Neuron (in vitro differentiated cells): ENCODE data around the gene PDZK1IP1.

ENCODE experiments used
- H2AFZ ChIP-seq: one replicate; pipeline ENCODE4 v1.6.1; 2013; ENCODE audit warnings: low read depth, mild to moderate bottlenecking, inconsistent platforms, low read length, moderate library complexity
- H3K27me3 ChIP-seq: one replicate; pipeline ENCODE4 v1.6.1; 2013; ENCODE audit warnings: low read length; ENCODE audit not compliant: insufficient read depth
- H3K36me3 ChIP-seq: one replicate; pipeline ENCODE4 v1.6.1; 2013; ENCODE audit warnings: low read length; ENCODE audit not compliant: insufficient read depth
- H3K4me1 ChIP-seq: one replicate; pipeline ENCODE4 v1.6.1; 2013; ENCODE audit warnings: low read length; ENCODE audit not compliant: insufficient read depth
- H3K4me3 ChIP-seq: 2 replicates; pipeline ENCODE4 v1.5.1; 2013; ENCODE audit warnings: mild to moderate bottlenecking, low read length, moderate library complexity
- H3K9me3 ChIP-seq: one replicate; pipeline ENCODE4 v1.6.1; 2013; ENCODE audit warnings: low read length

Gene PDZK1IP1, protein sequence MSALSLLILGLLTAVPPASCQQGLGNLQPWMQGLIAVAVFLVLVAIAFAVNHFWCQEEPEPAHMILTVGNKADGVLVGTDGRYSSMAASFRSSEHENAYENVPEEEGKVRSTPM

DNA sequence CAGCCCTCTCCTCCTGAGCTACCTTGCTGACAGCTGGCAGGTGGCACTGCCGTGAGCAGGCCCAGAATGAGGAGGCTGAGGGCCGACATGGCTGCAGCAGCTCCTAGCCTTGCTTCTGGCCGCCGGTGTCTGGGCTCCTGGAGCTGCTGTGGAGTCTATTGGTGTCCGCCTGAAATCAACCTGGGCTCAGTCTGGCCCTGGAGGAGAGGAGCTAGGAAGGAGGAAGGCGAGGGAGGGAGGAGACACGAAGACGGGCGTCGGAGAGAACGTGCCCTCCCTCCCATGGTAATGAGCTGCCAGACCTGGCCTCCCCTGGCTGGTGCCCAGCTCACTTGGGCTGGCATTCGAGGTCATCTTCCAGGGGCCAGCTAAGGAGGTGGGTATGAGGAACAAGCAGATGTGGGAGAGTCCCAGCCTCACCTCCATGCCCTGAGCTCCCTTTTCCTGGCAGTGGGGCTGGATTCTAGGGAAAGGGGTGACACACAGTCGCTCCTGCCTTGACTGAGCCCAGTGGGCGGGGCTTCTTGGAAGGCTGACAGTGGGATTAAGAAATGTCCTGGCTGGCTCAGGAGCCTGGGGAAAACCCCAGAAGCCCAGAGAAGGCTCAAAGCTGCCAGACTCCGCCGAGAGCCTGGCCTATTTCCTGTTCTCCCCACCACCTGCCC, at the start of gene PDZK1IP1:
TSS of gene PDZK1IP1 (minus strand) at position 193 of the 665 bp plus-strand sequence. CDS start at position 89, 104 bp downstream.
- H3K27me3 ChIP-seq = peaks cover 10% of the 10 kb centered on the region
- no peak within 1 kb of the TSS for H2AFZ ChIP-seq
- no peak within 1 kb of the TSS for H3K4me3 ChIP-seq
- peaks cover 5% of the 10 kb centered on the region for H3K4me1 ChIP-seq
- H3K36me3 ChIP-seq = no peaks in the 10 kb centered on the region
- no peaks in the 10 kb centered on the region for H3K9me3 ChIP-seq

DNA sequence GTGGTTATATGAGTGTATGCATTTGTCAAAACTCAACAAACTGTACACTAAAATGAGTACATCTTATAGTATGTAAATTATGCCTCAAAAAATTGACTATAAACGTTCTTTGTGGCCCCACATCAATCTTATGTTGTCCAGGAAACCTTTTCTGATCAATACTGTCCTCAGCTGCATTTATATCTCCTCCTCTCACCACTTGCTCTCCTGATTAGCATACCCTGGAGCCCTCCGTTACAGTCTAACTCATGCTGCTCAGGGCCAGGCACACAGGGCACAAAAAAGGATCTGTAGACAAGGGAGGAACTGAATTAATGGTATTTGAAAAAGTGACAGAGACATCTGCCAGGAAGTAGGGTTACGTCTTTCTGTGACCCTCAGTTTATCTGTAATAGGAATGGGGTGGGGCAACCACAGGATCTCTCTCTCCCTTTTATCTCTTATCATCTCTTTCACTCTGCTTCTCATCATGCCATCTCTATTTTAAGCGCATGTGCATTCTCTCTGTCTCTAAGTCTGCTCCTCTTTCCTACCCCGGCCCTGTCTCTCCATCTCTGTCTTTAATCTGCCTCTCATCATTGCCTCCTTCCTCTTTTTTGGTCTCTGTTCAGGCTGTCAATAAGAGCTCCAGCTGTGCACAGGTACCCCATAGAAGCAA, 49.2 kb upstream of the PDZK1IP1 start:
- H3K4me3 ChIP-seq = no peak overlapping the region
- no peaks in the 10 kb centered on the region for H3K36me3 ChIP-seq
- H3K27me3 ChIP-seq = peaks cover 46% of the 10 kb centered on the region
- H3K9me3 ChIP-seq = no peaks in the 10 kb centered on the region
- no peak overlapping the region for H2AFZ ChIP-seq
- peaks cover 5% of the 10 kb centered on the region for H3K4me1 ChIP-seq

DNA sequence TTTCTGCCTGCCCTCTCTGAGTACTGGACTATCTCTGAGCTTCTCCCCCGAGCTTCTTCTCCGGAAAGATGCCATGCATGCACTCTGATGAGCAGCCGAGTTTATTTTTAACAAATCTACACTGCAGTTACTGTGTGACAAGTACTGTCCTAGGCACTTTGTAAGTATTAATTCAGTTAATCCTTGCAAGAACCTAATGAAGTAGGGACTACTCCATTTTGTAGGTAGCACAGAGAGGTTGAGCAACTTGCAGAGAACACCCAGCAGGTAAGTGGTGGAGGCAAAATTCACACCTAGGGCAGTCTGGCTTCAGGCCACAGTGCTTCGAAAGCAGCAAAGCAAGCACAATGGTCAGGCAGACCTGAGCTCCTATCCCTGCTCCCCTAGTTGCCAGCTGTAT, 46.0 kb upstream of the PDZK1IP1 start:
- peaks cover 5% of the 10 kb centered on the region for H3K4me1 ChIP-seq
- no peak overlapping the region for H3K4me3 ChIP-seq
- no peak overlapping the region for H2AFZ ChIP-seq
- H3K36me3 ChIP-seq = no peaks in the 10 kb centered on the region
- no peaks in the 10 kb centered on the region for H3K9me3 ChIP-seq
- H3K27me3 ChIP-seq = peaks cover 61% of the 10 kb centered on the region

DNA sequence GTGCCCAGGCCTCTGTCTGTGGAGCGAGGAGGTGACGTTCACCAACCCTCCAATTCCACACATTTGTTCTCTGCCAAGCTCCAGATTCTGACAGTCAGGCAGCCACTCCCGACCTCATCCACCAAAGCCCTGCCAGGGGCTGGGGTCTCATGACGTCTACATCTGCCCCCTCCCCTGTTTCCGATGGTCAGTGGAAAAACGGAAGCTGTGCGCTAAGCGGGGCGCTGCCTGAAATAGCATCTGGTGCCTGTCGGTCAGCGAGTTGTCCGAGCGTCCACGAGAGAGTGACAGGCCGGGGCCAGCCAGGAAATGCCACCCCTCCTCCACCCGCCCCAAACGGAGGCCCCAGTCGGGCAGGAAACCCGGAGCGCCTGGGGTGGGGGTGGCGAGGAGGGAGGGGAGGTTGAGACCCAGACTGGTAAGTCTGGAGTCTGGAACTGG, 45.4 kb upstream of the PDZK1IP1 start:
- peaks cover 5% of the 10 kb centered on the region for H3K4me1 ChIP-seq
- H2AFZ ChIP-seq = no peak overlapping the region
- no peaks in the 10 kb centered on the region for H3K9me3 ChIP-seq
- H3K4me3 ChIP-seq = no peak overlapping the region
- H3K27me3 ChIP-seq = peaks cover 66% of the 10 kb centered on the region
- H3K36me3 ChIP-seq = no peaks in the 10 kb centered on the region

DNA sequence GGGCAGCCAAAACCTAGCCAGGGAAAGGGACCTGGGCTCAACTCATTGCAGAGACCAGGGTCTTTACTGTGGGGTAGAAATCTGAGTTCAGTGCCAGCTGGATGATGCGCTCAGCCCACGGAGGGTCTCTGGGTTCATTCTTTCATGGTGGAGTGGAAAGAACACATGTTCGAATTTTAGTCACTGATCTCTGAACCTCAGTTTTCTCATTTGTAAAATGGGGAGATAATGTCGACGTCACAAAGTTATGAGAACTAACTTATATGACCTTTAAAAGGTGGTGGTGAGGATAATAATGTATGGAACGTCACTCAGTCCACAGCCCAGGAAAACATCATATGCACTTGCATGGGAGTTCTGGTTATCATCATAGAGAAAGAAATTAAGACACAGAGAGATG, 43.4 kb upstream of the PDZK1IP1 start:
- no peaks in the 10 kb centered on the region for H3K9me3 ChIP-seq
- peaks cover 5% of the 10 kb centered on the region for H3K4me1 ChIP-seq
- no peaks in the 10 kb centered on the region for H3K36me3 ChIP-seq
- H3K4me3 ChIP-seq = no peak overlapping the region
- H2AFZ ChIP-seq = no peak overlapping the region
- peaks cover 84% of the 10 kb centered on the region for H3K27me3 ChIP-seq

DNA sequence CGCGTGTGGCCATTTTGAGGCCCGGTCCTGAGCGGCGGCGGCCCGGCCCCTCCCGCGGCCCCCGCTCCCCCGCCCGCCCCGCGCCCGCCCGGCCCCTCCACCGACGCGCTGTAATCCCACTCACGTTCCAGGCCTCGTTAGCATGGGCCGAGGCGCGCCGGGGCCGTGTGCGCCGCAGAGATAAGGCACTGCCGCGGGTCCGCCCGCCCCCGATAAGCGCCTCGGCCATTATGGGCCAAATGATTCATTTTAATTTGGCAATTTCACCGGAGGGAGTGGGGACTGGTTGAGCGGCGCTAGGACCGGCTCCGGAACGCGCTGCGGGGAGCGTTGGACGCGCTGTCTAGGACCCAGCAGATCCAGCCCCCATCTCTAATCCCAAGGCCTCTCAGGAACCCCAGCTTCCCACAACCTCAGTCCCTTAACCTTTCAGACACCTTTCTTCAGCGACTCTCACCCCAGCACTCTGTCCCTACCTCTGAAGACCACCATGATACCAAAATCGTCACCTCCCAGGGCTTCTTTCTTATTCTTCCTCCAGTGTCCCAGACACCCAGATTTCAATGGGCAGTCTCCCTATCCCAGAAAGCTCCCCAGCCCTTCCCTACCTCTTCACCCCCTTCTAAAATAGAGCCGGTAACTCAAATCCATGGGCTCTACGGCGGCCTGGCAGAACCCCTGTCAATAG, 42.5 kb upstream of the PDZK1IP1 start, which contains the start of gene TAL1:
TSS of gene TAL1 (minus strand) at position 39 of the 688 bp plus-strand sequence. CDS start 6,337 bp downstream, outside the sequence.
- no peaks in the 10 kb centered on the region for H3K36me3 ChIP-seq
- peaks cover 5% of the 10 kb centered on the region for H3K4me1 ChIP-seq
- H3K9me3 ChIP-seq = no peaks in the 10 kb centered on the region
- no peak within 1 kb of the TSS for H2AFZ ChIP-seq
- peaks cover 88% of the 10 kb centered on the region for H3K27me3 ChIP-seq
- no peak within 1 kb of the TSS for H3K4me3 ChIP-seq

DNA sequence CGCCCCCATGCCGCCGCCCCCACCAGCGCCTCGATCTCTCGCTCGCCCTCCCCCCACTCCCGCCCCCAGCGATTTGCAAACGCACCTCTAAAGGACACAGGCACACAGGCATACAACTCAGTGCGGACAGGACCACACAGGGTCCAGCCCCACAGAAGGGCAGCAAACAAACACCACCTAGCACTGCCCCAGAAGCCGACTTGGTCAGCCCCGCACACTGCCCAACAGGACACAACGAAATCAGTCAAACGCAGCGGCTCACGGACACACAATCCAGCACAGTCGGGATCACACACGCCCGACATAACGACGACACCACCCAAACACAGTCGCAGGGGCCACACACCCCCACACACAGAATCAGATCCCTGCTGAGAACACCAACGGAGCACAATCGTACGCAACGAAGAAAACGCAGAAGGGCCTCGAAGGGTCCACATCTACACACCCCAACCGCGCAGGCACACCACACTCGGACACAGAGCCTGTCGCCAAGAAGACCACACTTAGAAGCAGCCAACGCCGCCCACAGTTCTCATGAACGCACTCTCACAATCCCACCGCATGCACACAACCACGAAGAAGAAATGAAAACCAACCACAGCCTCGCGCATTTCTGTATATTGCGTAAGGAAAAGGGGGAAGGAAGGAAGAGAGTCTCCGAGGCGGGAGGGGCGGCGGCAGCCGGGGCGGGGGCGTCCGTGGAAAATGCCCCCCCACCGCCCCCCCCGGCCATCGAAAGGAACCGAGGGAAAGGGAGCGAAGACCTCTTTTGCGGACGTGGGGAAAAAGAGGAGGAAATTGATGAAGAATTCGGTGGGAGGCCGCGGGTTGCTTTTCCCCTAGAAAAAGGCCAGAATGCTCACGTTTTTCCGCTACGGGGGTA, 41.7 kb upstream of the PDZK1IP1 start:
- Histone ChIP-seq H3K9me3 (no peaks in the 10 kb centered on the region), H2AFZ (no peak overlapping the region), H3K4me3 (no peak overlapping the region), H3K36me3 (no peaks in the 10 kb centered on the region), H3K4me1 (peaks cover 5% of the 10 kb centered on the region), H3K27me3 (peaks cover 95% of the 10 kb centered on the region)

DNA sequence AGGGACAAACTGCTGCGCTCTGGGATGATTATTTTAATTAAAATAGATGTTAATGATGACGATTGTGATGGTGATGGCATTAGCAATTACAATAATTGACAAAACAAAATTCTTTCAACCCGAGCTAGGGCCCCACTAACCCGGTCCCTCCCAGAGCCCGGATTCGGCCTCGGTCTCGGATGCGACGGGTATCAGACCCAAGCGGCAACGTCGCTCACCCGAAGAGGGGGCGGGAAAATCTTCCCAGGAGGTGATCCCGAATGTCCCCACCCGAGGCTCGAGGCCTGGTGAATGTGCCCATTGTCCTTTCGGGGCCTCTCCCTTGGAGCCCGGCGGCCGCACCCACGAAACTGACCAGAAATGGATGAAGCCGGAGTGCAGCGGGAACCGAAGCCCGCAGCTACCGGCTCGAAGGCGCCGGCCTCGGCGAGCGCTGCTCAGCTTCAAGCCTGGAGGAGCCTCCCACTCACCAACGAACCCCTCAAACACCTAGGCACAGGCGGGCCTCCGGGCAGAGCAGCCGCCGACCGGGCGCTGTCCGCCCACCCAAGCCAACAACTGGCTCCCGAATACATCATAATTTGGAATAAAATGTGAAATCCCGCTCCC, 41.0 kb upstream of the PDZK1IP1 start:
- Histone ChIP-seq H3K36me3 (no peaks in the 10 kb centered on the region), H3K27me3 (peaks cover 95% of the 10 kb centered on the region), H3K4me3 (no peak overlapping the region), H3K4me1 (peaks cover 5% of the 10 kb centered on the region), H2AFZ (no peak overlapping the region), H3K9me3 (no peaks in the 10 kb centered on the region)

DNA sequence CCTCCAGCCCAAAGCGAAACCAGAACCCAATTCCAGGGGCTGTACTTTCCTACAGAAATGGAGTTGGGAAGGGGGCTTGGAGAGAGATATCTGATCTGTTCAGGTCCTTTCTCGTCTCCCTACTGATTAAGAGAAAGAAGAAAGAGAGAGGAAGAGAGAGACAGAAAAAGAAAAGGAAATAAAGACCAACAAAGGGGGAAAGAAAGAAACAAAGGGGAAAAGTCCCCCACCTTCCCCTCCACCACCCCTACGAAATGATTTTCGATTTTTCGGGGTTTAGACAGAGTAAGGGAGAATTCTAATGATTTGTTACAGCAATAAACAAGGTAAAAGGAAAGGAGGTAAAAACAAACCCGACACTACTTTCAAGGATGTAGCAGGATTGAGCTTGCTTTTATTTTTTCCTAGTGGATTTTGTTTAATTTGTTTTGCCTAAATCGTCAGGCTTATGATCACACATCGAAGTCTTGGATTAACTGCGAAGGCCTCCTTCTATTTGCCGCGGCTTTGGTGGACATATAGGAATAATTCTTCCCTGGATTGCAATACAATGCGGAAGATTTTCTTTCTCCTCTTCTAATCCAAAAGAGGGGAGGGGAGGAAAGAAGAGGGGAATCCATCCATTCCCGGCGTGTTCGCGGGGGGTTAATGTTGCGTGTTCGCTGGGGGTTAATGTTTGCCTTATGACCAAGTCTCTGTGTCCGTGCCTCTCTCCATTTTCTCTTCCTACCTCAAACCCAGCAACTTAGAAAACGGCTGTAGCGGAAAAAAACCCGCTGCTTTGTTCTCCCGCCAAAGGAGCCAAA, 40.3 kb upstream of the PDZK1IP1 start:
- Histone ChIP-seq H3K4me1 (peaks cover 2% of the 10 kb centered on the region), H2AFZ (no peak overlapping the region), H3K36me3 (no peaks in the 10 kb centered on the region), H3K4me3 (no peak overlapping the region), H3K27me3 (peaks cover 92% of the 10 kb centered on the region), H3K9me3 (no peaks in the 10 kb centered on the region)

DNA sequence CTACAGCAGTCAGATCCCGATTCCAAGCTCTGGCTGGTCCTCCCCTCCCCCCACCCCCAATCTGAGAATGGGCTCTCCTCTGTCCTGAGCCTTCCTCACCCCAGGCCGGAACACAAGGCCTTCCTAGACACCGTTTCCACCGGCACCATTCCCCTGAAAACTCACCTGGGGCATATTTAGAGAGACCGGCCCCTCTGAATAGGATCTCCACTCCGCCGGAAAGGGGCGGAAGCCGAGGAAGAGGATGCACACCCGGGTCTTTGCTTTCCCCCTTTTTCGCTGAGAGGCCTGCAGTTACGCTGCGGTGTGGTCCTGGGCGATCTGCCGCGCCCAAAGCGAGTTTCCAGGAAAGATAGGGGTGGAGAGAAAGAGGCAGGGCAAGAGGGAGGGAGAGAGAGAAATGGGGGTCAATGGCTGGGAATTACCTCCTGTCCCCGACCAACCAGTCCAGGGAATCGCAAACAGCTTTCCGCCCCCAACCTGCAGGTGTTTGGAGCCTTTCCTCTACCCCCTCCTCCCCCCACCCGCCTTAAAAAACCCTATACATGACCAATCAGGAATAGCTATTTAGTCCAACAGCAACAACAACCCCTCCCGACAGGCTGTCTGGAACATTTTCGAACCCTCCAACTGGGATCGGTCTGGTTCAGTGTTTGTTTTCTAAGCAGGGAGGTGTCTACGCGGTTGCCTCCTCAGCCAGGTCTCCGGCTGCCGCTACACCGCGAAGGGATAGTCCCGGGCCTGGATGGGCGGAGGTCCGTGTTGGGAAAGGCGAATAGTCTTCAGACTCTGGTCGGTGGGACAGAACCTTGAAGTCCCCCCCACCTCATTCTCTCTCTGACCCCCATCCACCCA, 39.4 kb upstream of the PDZK1IP1 start:
- no peak overlapping the region for H3K4me3 ChIP-seq
- H3K4me1 ChIP-seq = peaks cover 3% of the 10 kb centered on the region
- H2AFZ ChIP-seq = no peak overlapping the region
- peaks cover 93% of the 10 kb centered on the region for H3K27me3 ChIP-seq
- no peaks in the 10 kb centered on the region for H3K36me3 ChIP-seq
- no peaks in the 10 kb centered on the region for H3K9me3 ChIP-seq

DNA sequence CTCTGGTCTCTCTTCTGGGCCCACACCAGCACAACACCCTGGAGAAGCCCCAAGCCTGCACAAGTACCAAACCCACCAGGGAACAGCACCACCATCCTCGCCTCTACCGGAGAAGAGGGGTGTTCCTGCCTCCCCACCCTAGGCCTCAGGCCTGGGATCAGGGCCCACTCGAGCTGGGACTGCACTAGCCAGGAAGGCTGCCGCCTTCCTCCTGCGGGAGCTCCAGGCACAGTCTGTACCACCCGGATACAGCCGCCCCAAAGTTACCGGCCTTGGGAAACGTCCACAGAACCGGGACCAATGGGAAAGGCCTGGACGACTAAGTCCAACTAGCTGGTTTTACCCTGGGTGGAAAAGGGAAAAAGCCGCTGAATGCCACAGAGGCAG, 38.8 kb upstream of the PDZK1IP1 start:
- Histone ChIP-seq H3K4me1 (peaks cover 3% of the 10 kb centered on the region), H3K36me3 (no peaks in the 10 kb centered on the region), H3K9me3 (no peaks in the 10 kb centered on the region), H2AFZ (no peak overlapping the region), H3K27me3 (peaks cover 93% of the 10 kb centered on the region), H3K4me3 (no peak overlapping the region)
